Liver (tissue), 3 donors: ENCODE results near the gene OTUB1.

ENCODE experiments used
- CTCF ChIP-seq: fragments of 150-350 bp; IDR thresholded peaks from 2 replicates; pipeline ENCODE4 v1.5.1; 2017; ENCODE audit warnings: improper control_type of control experiment, low read depth, low read length; ENCODE audit not compliant: missing input control
- FOXA1 ChIP-seq: IDR thresholded peaks from 2 replicates; pipeline ENCODE4 v1.6.1; 2016; ENCODE audit warnings: antibody characterized with exemption
- HNF4A ChIP-seq, 2 donors: conservative IDR thresholded peaks; 2 replicates each; pipeline ENCODE4 v1.6.1; 2016; ENCODE audit warnings: antibody characterized with exemption in 2 of 2, mild to moderate bottlenecking in 2 of 2
- TAF1 ChIP-seq: conservative IDR thresholded peaks from 2 replicates; pipeline ENCODE4 v1.6.1; 2016; ENCODE audit warnings: antibody characterized with exemption, mild to moderate bottlenecking
- donor health status: healthy.
- donor health status: healthy.

- TF ChIP-seq TAF1 (no peak), CTCF (no peak), HNF4A (conservative IDR thresholded peaks at IDR 0.05) (no peak), FOXA1 (no peak)
Measured at GRCh38 chr11:64018310-64018709, 32.1 kb downstream of the OTUB1 start.
